Esophagus squamous epithelium (tissue), 5 donors: ENCODE measurements around the gene CACHD1. TPM values are rescaled to one million over a fixed set of nuclear protein-coding genes. Genes with fewer than 3 reads are reported as not detected.

Experiments used
- DNase-seq: peaks from one replicate; lab custom pipeline; 2025; lab: John Stamatoyannopoulos, UW
- H3K27ac ChIP-seq, 4 donors: fragments of 200-600 bp; sonication (generic); one replicate each; pipeline ENCODE4 v1.5.1; 2016 to 2019; ENCODE audit warnings: mild to moderate bottlenecking in 1 of 4
- H3K27me3 ChIP-seq, 4 donors: fragments of 200-600 bp; sonication (generic); 1 replicate in 3 of 4; 2 replicates in 1 of 4; pipeline versions ENCODE4 v1.5.1 to v1.6.0; 2017 to 2021; ENCODE audit warnings: antibody characterized with exemption in 1 of 4
- H3K36me3 ChIP-seq, 3 donors: fragments of 200-600 bp; sonication (generic); one replicate each; pipeline ENCODE4 v1.5.1; 2016 to 2019
- H3K4me1 ChIP-seq, 3 donors: fragments of 200-600 bp; sonication (generic); one replicate each; pipeline ENCODE4 v1.5.1; 2017 to 2019
- H3K4me3 ChIP-seq, 4 donors: fragments of 200-600 bp; sonication (generic); 1 replicate in 3 of 4; 2 replicates in 1 of 4; pipeline ENCODE4 v1.5.1; 2016 to 2019; ENCODE audit warnings: mild to moderate bottlenecking in 2 of 4, moderate library complexity in 1 of 4
- H3K9me3 ChIP-seq, 3 donors: fragments of 200-600 bp; sonication (generic); one replicate each; pipeline ENCODE4 v1.5.1; 2016 to 2019
- CTCF ChIP-seq, 6 experiments: fragments of 450-650 bp in 4 of 6; fragments of 200-600 bp in 2 of 6; sonication (generic) in 2 of 6; IDR thresholded peaks; one replicate each; pipeline ENCODE4 v1.5.1; 2016 to 2019; ENCODE audit warnings: antibody characterized with exemption in 6 of 6, mild to moderate bottlenecking in 4 of 6, moderate library complexity in 4 of 6
- POLR2A ChIP-seq, 4 donors: fragments of 450-650 bp; IDR thresholded peaks; one replicate each; pipeline ENCODE4 v1.6.1; 2017; ENCODE audit warnings: antibody characterized with exemption in 4 of 4, mild to moderate bottlenecking in 4 of 4, moderate library complexity in 3 of 4
- WGBS, 2 donors: methylation state at CpG; one replicate each; pipeline ENCODE4 v1.1.5; 2018; 5-methylcytosine and 5-hydroxymethylcytosine counted together
- intact Hi-C: fragments of 100-400 bp; cut with DNase I; formaldehyde crosslinking; loops from one replicate; pipeline ENCODE4 v1.15.0; 2022
- total RNA-seq, 4 donors: library from RNA; depleted of rRNA; stranded (reverse); fragments of >200 nt; gene quantifications; one replicate each; pipeline ENCODE4 v1.1.0, GENCODE V29; 2016
- donor health status: DM: yes; HTN: yes; CAD: no.

Gene CACHD1
- total RNA-seq, 4 donors from 2014 or later, result 1.9 to 14.5 (median 4.1) TPM

DNA sequence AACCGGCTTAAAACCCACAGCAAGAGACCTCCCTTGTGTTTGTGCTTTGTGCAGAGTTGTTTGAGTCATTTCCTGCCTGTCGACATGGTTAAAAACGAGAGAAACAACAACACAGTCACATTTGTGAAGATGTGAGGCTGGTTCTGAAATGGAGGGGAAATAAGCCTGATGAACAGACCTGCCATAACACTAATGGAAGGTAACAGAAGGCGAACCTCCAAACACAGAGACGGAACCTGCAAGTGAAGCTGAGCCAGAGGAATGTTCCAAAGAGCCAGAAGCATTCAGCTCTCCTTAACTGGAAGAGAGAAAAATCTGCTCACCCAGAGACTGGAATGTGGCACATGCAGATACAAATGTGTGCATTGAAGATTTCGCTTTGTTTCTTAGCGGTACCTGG is 221.7 kb downstream of the CACHD1 start:
- DNase-seq, result no peak
- no peak overlapping the region for H3K27ac ChIP-seq
- TF ChIP-seq POLR2A (IDR thresholded peaks at IDR 0.05), result no peak
- no peak for TF ChIP-seq CTCF (IDR thresholded peaks at IDR 0.05)

GRCh38 chr1:64692911-64693310 is 223.0 kb downstream of the CACHD1 start:
- TF ChIP-seq POLR2A (IDR thresholded peaks at IDR 0.05) (no peak), CTCF (IDR thresholded peaks at IDR 0.05) (no peak)
- 0% methylated on average over 1 of the region's 1 CpG for WGBS, 2 donors
- intact Hi-C loops, result no loop called here
- no peaks in the 10 kb centered on the region for H3K27me3 ChIP-seq
- H3K4me1 ChIP-seq, result peaks cover 0 to 2% (median 0%) of the 10 kb centered on the region in 3 donors
- no peaks in the 10 kb centered on the region for H3K9me3 ChIP-seq
- H3K27ac ChIP-seq, result no peak overlapping the region
- H3K4me3 ChIP-seq, result no peak overlapping the region
- H3K36me3 ChIP-seq, result peaks cover 0 to 39% (median 0%) of the 10 kb centered on the region in 3 donors
- DNase-seq, result no peak

More for the DNA sequence above, 221.7 kb downstream of the CACHD1 start:
- Histone ChIP-seq H3K27me3 (no peaks in the 10 kb centered on the region), H3K9me3 (no peaks in the 10 kb centered on the region), H3K4me1 (peaks cover 0 to 15% (median 7%) of the 10 kb centered on the region in 3 donors), H3K4me3 (no peak overlapping the region), H3K36me3 (peaks cover 0 to 39% (median 0%) of the 10 kb centered on the region in 3 donors)
- WGBS, 2 donors, result 54 to 61% methylated on average over 6 to 7 of the region's 7 CpGs
- intact Hi-C loops, result no loop called here

GRCh38 chr1:64693406-64693805 is 223.5 kb downstream of the CACHD1 start:
- TF ChIP-seq CTCF (IDR thresholded peaks at IDR 0.05) (no peak), POLR2A (IDR thresholded peaks at IDR 0.05) (no peak)
- 84 to 89% methylated on average over 5 of the region's 5 CpGs for WGBS, 2 donors
- intact Hi-C loops, result no loop called here

GRCh38 chr1:64696879-64697278 is 226.9 kb downstream of the CACHD1 start:
- no peak for DNase-seq
- Histone ChIP-seq H3K27me3 (no peaks in the 10 kb centered on the region), H3K27ac (no peak overlapping the region), H3K4me3 (no peak overlapping the region), H3K9me3 (no peaks in the 10 kb centered on the region), H3K4me1 (no peaks in the 10 kb centered on the region), H3K36me3 (peaks cover 0 to 4% (median 0%) of the 10 kb centered on the region in 3 donors)
- TF ChIP-seq CTCF (IDR thresholded peaks at IDR 0.05) (no peak), POLR2A (IDR thresholded peaks at IDR 0.05) (no peak)
- WGBS, 2 donors, result 85 to 90% methylated on average over 3 of the region's 3 CpGs
- intact Hi-C loops, result no loop called here

More at GRCh38 chr1:64693406-64693805, 223.5 kb downstream of the CACHD1 start:
- Histone ChIP-seq H3K9me3 (no peaks in the 10 kb centered on the region), H3K4me3 (no peak overlapping the region), H3K36me3 (peaks cover 0 to 37% (median 0%) of the 10 kb centered on the region in 3 donors), H3K27me3 (no peaks in the 10 kb centered on the region), H3K27ac (no peak overlapping the region), H3K4me1 (no peaks in the 10 kb centered on the region)
- DNase-seq, result no peak

- H3K36me3 ChIP-seq, result no peaks in the 10 kb centered on the region
- TF ChIP-seq CTCF (IDR thresholded peaks at IDR 0.05) (no peak), POLR2A (IDR thresholded peaks at IDR 0.05) (no peak)
- 70 to 83% methylated on average over 8 of the region's 8 CpGs for WGBS, 2 donors
- no peak overlapping the region for H3K27ac ChIP-seq
- H3K4me3 ChIP-seq, result no peak overlapping the region
- no peaks in the 10 kb centered on the region for H3K27me3 ChIP-seq
- intact Hi-C loops, result no loop called here
- H3K9me3 ChIP-seq, result no peaks in the 10 kb centered on the region
- no peak for DNase-seq
- no peaks in the 10 kb centered on the region for H3K4me1 ChIP-seq
These were observed 229.4 kb downstream of the CACHD1 start for GRCh38 chr1:64699327-64699726.
